Activated gamma-delta T cell treated with anti-CD3 and anti-CD28 coated beads, Interleukin-2, amount 50 U/mL, for 16 hours (primary cell): ENCODE data around the gene KCNIP4.

ENCODE experiments used
- DNase-seq: peaks from one replicate; pipeline ENCODE4 v3.0.0-alpha.2; 2020; ENCODE audit warnings: low read depth

KCNIP4 gene

DNA sequence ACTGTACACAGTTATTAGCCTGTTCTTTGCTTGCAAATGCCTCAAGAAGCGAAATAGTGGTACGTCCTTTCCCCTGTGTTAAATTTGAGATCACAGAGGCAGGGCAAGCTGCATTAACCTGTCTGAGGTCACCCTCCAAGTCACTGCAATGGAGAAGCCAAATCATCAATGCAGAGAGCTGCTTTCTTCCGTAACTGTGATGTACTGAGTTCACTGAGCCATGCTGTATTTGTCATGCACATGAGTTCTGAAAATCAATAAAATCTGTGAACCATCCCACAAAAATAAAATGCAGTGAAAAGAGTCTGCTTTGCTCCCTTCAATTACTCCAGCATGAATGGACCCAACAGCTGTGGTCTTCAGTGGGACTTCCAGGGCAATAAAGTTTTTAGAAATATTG is 393.5 kb downstream of the KCNIP4 start:
- no peak for DNase-seq

DNA sequence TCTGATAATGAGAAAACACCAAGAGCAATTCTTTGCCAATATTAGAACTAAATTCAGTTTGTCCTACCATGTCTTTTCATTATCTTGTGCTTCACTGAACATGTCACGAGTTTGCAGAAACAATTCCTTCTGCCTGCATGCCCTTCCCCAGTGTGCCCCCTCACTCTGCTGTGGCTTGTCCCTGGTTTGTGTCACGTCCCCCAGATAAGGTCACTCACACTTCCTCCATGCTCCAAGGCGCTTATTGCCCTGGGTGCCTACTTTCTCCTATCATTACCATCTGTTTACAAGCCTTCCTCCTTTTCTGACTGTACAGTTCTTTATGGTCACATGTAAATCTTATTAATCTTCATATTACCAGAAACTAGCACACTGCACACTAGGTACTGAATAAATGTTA is 394.1 kb downstream of the KCNIP4 start:
- no peak for DNase-seq

DNA sequence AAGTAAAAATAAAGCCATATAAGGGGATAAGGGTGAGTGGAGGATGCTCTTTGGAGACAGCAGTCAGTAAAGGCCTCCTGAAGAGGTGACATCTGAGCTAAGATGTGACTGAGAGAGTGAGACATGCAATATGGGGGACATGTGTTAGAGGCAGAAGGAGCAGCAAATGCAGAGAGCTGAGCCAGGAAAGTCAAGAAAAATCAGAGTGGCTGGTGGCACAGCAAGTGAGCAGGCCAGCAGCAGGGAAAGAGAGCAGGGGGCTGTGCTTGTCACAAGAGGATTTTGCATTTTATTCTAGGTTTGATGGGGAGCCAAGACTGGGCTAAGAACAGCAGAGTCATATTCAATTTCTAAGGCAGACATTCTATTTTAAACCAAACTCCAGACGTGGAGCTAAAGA is 394.5 kb downstream of the KCNIP4 start:
- DNase-seq = no peak

DNA sequence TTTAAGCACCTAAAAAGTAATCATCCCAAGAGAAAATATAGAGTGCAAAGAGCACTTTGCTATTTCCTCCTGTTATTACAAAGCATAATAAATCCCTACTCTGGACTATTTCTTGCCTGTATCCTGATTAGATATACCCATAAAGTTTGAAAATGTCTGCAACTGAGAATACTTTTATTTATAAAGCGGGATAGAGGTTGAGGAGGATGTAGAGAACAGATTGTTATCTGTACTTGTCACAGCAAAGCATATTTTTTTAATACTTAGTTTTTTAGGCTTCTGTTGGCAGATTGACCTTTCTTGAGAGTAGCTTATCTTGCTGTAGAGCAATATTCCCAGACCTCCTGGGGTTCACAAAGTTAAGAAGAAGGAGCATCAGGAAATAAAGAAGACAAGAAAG is 396.1 kb downstream of the KCNIP4 start:
- DNase-seq = no peak

DNA sequence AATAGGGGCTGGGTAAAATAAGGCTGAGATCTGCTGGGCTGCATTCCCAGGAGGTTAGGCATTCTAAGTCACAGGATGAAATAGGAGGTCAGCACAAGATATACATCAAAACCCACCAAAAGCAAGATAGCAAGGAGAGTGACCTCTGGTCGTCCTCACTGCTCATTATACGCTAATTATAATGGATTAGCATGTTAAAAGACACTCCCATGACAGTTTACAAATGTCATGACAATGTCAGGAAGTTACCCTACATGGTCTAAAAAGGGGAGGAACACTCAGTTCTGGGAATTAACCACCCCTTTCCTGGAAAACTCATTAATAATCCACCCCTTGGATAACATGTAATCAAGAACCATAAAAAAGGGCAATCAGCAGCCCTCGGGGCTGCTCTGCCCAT is 403.6 kb downstream of the KCNIP4 start:
- DNase-seq = no peak

DNA sequence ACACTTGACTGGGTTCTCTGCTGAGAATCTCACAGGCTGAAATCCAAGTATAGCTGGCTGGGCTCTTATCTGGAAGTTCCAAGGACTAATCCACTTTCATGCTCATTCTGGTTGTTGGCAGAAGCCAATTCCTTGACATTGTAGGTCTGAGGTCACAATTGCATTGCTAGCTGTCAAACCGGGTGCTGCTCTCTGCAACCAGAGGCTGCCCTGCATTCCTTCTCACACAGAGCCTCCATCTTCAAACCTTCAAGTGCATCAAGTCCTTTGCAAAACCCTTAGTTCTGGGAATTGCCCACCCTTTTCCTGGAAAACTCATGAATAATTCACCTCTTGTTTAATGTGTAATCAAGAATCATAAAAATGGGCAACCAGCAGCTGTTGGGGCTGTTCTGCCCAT is 404.2 kb downstream of the KCNIP4 start:
- no peak for DNase-seq

DNA sequence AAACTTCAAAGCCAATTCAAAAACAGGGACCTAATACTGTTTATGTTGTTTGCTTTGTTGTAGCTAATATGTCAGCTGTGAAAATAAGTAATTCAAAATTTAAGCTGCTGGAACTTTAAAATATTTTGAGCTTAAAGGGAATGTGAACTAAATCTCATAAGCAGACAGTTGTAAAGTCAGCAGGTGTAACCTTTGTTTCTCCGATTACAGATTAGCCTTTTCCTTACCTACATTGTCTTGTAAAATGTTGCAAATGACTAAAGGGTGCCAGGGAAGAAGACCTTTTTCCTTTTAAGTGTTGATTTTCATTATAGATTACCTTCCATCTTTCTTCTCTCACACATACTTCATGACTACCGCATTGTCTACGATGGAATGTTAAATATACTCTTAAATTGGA is 405.1 kb downstream of the KCNIP4 start:
- DNase-seq = no peak

DNA sequence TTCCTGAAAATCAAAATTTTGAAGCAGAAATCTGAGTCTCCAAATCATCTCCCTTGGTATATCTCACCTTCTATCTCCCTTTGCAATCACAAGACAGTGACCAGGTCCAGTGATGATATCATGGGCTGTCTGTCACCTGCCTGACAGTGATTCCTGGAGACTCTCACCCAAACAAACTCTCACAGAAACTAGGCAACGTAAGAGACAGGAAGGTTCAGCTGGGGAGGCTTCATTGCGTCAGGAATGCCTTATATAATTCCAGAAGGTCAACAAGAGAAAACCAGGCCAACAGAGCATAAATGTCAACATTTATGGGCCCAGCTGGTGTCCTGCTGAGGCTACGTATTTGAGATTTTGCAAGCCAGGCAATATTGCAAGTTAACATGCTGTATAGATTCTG is 412.7 kb downstream of the KCNIP4 start:
- no peak for DNase-seq

DNA sequence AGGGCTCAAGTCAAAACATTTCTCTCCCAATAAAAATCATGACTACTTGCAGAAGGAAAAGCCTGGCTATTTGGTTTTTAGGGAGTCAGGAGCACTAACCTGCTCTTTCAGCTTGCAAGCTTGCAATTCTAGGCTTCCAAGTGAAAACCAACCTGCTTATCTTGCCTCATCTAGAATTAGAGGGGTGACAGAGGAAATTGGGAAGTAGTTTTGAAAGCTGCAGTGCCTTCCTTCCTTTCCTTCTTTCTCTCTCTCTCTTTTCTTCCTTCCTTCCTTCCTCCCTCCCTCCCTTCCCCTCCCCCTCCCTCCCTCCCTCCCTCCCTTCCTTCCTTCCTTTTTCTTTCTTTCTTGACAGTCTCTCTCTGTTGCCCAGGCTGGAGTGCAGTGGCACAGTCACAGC is 417.5 kb downstream of the KCNIP4 start:
- DNase-seq = no peak

DNA sequence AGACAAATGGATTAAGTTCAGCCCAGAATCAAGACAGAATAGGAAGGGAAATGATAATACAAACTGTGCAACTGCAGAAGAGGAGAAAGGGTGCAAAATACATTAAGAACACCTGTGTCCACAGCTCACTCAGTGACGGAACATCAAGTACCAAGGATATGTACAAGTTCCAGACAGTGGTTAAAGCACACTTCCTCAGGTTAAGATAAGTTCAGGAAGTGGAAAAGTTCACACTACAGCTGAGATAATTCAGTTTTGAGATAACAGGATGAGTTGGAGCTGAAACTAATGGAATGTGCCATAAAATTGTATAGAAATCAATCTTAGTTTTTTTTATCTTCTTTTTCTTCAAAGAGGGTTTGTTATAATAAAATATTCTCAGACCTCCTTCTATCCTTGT is 419.4 kb downstream of the KCNIP4 start:
- no peak for DNase-seq

DNA sequence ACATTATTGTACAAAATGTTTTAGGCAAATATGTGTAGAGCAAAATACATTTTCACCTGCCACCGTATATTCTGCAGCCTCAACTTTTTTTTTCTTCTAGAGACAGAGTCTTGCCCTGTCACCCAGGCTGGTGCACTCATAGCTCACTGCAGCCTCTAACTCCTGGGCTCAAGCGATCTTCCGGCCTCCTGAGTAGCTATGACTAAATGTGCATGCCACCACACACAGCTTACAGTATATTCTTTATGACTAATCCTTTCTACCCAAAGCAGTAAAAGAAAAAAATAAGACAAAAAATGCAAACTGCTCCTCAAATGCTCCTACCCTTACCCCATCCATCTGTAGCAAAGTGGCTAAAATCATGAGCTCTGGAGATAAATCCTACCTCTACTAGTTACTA is 426.3 kb downstream of the KCNIP4 start:
- DNase-seq = no peak

DNA sequence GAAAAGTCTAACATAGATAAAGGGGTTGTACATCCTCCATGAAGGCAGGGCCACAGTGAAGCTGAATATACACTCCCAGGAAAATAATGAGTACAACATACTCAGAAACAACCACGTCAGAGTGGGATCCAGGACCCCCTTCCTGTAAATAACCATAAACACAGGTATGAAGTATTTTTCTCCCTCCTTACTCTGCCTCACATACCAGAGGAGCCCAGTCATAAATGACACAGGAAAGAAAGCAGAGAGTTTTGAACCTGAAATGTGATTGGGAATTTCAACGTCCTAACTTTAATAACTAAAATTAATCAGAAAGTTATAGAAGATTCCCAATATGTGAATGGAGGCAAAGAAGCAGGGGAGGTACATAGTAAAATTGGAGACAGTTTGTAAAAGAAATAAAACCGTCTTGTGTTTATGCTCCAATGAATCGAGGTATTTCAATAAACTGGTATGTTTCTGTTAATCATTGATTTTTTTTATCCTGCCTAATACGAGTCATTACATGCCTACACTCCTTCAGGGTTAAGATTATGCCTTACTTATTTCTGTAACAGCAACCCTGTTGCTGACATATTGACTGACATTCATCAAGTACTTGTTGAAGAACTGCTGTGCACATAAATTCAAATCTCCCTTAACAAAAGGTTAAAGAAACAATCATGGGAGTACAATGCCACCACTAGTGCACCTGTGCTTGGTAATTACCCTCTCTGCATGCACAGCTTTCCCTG is 431.3 kb downstream of the KCNIP4 start:
- DNase-seq = no peak

DNA sequence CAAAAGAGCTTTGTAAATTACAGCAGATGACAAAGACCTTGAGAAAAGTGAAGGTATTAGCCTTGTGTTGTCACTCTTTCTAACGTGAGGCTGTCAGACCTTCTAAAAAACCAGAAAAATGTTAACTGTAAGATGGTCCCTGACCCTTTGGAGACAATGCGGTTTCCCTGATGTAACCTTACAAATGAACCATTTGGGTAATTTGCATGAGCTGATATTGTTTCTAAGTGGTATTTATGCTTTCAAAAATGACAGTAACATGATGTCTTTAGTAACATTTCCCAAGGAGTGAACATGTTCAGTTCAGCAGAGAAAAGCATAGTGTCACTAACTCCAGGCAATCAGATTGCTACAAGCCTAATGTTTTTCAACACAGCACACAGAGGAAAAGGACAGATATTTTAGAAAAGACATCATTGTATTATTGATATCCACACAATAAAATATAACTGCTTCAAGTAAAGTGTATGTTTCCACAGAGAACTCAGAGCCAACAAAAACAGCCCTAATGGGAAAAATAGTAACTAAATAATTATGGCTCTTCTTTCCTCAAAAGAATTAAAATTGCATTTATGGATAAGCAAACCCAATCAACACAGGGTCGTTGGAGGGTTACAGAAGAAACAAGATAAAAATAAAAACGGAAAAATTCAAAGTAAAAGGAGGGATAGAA is 434.4 kb downstream of the KCNIP4 start:
- no peak for DNase-seq

DNA sequence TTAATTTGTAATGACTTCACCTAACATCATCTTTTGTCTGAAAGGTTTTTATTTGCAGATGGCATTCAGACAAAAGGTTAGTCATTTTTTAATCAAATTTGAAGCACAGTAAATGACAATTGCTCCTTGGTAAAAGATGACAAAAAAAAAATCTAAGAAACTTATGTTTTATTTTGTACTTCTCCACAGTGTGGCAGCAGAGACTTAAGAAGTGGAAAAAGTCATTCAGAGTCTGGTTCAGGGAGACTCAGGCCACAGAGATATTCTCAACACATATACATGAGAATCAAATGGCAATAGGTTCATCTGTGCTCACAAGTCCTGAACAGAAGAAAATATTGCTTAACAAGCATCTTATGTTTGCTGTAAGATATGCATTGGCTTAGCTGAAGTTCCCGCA is 436.2 kb downstream of the KCNIP4 start:
- no peak for DNase-seq

DNA sequence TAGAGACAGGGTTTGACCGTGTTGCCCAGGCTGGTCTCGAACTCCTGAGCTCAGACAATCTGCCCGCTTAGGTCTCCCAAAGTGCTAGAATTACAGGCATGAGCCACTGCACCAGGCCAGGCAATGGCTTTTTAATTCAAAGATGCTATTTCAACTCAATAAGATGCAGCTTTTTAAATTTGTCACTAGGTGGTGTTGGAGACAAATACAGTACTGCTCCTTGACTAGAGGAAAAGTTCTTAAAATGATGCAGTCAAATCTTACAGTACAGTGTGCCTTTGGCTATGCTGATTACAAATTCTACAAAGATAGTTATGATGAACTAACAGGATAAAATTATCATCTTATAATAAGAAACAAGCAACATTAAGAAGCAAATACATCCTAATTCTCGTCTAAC is 441.1 kb downstream of the KCNIP4 start:
- DNase-seq = no peak

DNA sequence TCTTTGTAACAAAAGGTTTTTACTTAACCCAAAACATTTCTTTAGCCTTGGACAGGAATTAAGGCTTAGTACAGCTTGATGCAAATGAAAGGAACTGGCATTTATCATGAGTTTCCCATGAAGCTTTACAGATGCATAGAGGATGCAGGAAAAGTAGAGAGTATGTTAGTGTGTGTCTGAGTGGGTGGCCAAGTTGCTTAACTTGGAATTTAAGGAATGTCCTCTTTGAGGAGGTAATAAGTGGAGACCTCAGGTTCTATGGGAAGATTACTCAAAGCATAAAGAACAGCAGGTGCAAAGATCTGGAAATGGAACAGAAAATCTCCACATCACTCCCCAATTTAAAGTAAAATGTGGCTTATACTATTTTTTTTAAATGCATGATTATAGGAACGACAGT is 457.9 kb downstream of the KCNIP4 start:
- DNase-seq = no peak

DNA sequence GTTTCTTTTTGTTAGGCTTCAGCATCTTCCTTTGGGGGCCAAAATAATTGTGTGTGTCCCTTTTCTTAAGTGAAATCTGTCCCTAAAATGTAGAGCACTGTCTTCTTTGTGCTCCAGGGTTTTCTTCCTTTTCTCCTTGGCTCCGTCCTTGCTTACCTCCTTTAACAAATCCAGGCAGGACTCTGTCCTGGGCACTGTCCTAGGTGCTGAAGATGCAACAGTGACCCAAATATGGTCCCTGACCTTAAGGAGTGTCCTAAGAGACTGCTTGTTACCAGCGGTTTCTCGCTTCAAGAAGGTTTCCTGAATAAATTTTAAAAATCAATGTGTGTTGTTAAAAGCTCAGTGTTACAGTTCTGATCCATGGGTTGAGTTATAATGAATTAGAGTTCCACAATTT is 471.8 kb downstream of the KCNIP4 start:
- no peak for DNase-seq

DNA sequence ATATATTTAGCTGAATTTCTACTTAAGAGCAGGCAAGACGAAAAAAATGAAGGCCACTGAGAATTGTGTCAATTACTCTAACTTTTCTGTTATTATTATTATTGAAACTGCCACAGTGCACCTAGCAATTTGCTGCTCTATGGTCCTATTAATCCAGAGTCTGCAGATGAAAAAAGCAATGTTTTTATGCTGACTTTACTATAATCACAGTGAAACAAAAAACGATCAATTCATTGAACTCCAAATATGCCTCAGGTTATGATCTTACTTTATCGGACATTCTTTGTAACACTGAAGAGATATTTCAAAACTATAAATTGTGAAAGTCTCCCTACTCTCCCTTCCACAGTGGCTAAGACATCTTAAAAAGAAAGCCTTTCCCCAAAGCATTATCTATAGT is 474.4 kb downstream of the KCNIP4 start:
- DNase-seq = no peak

DNA sequence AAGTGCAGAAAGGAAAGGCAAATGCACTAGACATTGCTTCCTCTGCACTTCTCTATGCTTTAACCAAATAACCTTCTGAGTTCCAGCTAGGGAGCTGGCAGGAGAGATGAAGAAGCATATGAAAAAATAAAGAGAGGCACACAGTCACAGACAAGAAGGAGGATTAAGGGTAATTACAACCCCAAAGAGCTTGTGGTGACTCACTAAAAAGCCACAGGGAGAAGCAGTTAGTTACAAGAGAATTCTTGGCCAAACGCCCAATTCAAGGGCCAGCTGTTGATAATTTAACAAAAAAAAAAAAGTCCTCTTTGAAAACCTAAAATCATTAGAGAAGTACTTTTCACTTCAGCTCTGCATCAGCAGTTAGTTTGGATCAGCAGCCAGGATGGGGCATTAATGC is 478.0 kb downstream of the KCNIP4 start:
- DNase-seq = no peak

DNA sequence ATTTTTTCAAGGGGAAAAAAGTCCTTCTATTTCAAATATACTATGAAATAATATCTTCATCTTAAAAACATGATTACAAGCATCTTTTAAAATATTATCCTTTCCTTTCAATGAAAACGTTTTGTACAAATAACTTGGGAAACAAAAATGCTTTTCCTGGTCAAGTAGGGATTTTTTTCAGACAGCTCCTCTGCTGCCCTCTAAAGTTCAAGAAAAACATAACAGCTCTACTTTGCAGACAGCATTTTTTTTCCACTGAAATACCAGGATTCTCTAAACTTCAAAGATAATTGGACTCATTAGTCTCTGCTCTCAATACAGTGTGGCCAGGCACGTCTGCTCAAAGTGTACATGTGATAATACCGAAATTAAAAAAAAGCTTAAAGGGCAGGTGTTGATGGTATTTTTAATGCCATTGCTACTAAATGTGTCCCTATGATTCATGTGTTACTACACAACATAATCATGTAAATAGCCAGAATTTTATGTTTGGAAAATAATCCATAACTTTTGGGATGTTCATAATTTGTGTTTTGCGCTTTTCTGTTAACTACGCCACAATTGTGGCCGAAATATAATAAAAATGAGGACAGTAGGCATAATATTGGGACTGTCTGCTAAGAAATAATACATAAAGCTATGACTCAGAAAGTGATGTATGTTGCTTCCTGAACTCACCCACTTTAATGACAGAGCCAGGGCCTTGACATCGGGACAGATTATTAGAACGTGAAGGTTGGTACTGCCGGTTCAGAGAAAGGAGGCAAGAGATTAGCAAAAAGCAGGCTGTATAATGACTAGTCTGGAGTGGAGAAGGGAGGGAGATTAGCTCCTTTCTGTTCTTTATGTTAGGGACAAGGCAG is 478.9 kb downstream of the KCNIP4 start:
- no peak for DNase-seq

DNA sequence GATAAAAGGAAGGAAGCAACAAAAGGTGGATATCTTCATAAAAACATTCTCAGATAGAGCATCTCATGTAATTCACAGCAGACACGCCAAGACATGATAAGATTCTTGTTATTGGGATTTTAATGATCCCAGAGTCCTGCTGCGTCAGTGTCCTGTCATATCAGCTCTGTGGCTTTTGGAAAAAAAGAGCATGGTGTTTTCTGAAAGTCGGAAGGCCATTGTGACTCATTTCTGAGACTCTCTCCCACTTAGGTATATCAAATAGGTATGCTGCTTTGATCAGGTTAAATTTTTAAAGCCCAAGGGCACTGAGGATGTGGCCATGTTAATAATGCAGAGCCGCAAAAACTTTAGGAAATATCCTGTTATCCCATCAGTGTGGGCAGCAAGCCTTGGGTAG is 481.0 kb downstream of the KCNIP4 start:
- no peak for DNase-seq

DNA sequence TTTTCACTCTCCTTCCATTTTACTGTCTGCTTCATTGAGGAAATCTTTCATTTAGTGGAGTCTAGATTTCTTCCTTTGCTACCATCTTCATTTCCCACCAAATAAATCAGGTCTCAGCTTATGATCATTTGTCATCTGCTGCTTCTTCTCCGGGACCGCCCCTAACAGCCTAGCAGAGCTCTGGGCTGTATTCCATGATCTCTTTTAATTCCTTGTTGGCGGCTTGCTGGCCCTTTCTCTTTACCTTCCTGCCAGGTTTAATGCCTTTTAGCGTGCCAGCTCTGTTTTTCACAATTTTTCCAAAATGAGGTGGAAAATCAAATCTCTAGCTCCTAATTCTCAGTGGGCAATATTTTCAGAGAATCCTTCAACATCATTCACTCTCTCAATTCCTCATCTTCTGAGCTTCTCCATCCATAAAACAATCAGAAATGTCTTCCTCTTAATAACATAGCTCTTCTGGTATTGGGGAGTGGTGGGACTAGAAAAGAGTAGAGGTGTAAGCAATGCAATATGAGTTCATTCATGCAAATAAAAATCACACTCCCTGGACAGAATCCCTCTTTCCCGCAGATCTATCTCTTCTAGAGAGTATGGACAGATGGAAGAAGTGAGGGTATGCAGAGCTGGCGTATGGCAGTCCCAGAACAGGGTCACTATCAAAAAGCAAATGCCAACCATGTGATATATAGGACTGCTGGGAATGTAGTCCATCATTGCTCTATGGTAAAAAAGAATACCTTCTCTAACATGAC is 491.3 kb downstream of the KCNIP4 start:
- DNase-seq = no peak
